Psoas muscle (tissue), 8 donors: Measurements from ENCODE around the gene ACAD8. TPM values are rescaled to one million over a fixed set of nuclear protein-coding genes. Genes with fewer than 3 reads are reported as not detected.

Source experiments
- ATAC-seq, 4 donors: fragments of 200-7000 bp; cut with Tn5 transposase; one replicate each; pipeline ENCODE4 v1.9.1; 2020; ENCODE audit warnings: moderate library complexity in 3 of 4, mild to moderate bottlenecking in 2 of 4
- DNase-seq, 2 donors: peaks; one replicate each; pipeline ENCODE4 v3.0.0-alpha.2; 2020
- H3K27ac ChIP-seq: fragments of 200-600 bp; one replicate; pipeline ENCODE4 v1.8.0; 2022
- H3K27me3 ChIP-seq, 3 donors: fragments of 200-600 bp in 1 of 3; one replicate each; pipeline versions ENCODE4 v1.6.1 to v1.8.0; 2013 to 2022; ENCODE audit warnings: low read length in 2 of 3, mild to moderate bottlenecking in 2 of 3, moderate library complexity in 1 of 3; ENCODE audit not compliant: insufficient read depth in 3 of 3
- H3K36me3 ChIP-seq, 2 donors: fragments of 200-600 bp in 1 of 2; one replicate each; pipeline versions ENCODE4 v1.6.1 to v1.8.0; 2013 to 2022; ENCODE audit warnings: low read depth in 1 of 2, mild to moderate bottlenecking in 1 of 2, moderate library complexity in 1 of 2; ENCODE audit not compliant: insufficient read depth in 1 of 2
- H3K4me1 ChIP-seq: fragments of 200-600 bp; one replicate; pipeline ENCODE4 v1.8.0; 2022
- H3K4me3 ChIP-seq: fragments of 200-600 bp; one replicate; pipeline ENCODE4 v1.8.0; 2022; ENCODE audit warnings: mild to moderate bottlenecking
- H3K9me3 ChIP-seq: fragments of 200-600 bp; one replicate; pipeline ENCODE4 v1.8.0; 2022
- CTCF ChIP-seq: fragments of 200-600 bp; IDR thresholded peaks from one replicate; pipeline ENCODE4 v1.8.0; 2022; ENCODE audit warnings: antibody characterized with exemption
- WGBS, 3 donors: extraction: QIAGEN DNeasy Blood & Tissue Kit; methylation state at CpG; one replicate each; pipeline versions ENCODE4 v1.1.6 to v1.1.7; 2013; 5-methylcytosine and 5-hydroxymethylcytosine counted together
- intact Hi-C, 2 donors: fragments of 100-400 bp; cut with DNase I; formaldehyde crosslinking; loops; one replicate each; pipeline versions ENCODE4 v1.11.0 to v1.14.2; 2022
- polyA plus RNA-seq, 3 donors: library from polyadenylated mRNA; stranded (reverse); fragments of 200-250 nt; gene quantifications; one replicate each; pipeline ENCODE4 v1.2.3, GENCODE V29; 2013
- total RNA-seq, 4 donors: library from RNA; stranded (reverse); fragmentation: NEBNext Ultra II Directional in 2 of 4; extraction: Animal tissue kit (Norgen Biotek cat#: 25700) in 2 of 4; gene quantifications; one replicate each; pipeline versions ENCODE4 v1.2.1 to v1.2.4, GENCODE V29; 2021 to 2023
- donor health status: healthy with polysubstance abuse.
- donor health status: DM: no; HTN: no; CAD: no; lungs with moderate emphysema.
- donor health status: Bipolar disorder and iron deficiency.
- donor health status: healthy.
- donor health status: DM: yes; HTN: yes; CAD: no.
- donor health status: DM: no; HTN: no; CAD: no.
- donor health status: DM: no; HTN: no; CAD: no.
- donor health status: DM: yes; HTN: yes; CAD: no.

Gene ACAD8
- total and polyA plus RNA-seq, 7 donors: 20.4 to 34.6 (median 28.2) TPM

- WGBS, 3 donors: 75 to 84% (median 76%) methylated on average over 20 of the region's 20 CpGs
- intact Hi-C loops: no loop called here
- peaks cover 0 to 4% (median 0%) of the 10 kb centered on the region in 3 donors for H3K27me3 ChIP-seq
- TF ChIP-seq CTCF: no peak
- H3K4me1 ChIP-seq: no peaks in the 10 kb centered on the region
- H3K27ac ChIP-seq: no peak overlapping the region
- no peak overlapping the region for H3K4me3 ChIP-seq
- H3K36me3 ChIP-seq: no peaks in the 10 kb centered on the region
- ATAC-seq (no peak), DNase-seq (no peak)
- no peaks in the 10 kb centered on the region for H3K9me3 ChIP-seq
Measured at GRCh38 chr11:134293119-134294113, 40.0 kb downstream of the ACAD8 start.

GRCh38 chr11:134294664-134295063, 41.3 kb downstream of the ACAD8 start:
- peaks cover 0 to 6% (median 0%) of the 10 kb centered on the region in 3 donors for H3K27me3 ChIP-seq
- 67 to 84% (median 78%) methylated on average over 9 of the region's 9 CpGs for WGBS, 3 donors
- no peaks in the 10 kb centered on the region for H3K9me3 ChIP-seq
- ATAC-seq: no peak
- TF ChIP-seq CTCF: no peak
- no peak overlapping the region for H3K4me3 ChIP-seq
- intact Hi-C loops: no loop called here
- no peak for DNase-seq
- H3K27ac ChIP-seq: no peak overlapping the region
- no peaks in the 10 kb centered on the region for H3K4me1 ChIP-seq
- no peaks in the 10 kb centered on the region for H3K36me3 ChIP-seq

- Histone ChIP-seq H3K4me1 (no peaks in the 10 kb centered on the region), H3K36me3 (no peaks in the 10 kb centered on the region), H3K4me3 (no peak overlapping the region), H3K27me3 (no peaks in the 10 kb centered on the region), H3K9me3 (no peaks in the 10 kb centered on the region), H3K27ac (no peak overlapping the region)
- ATAC-seq (no peak), DNase-seq (no peak)
- intact Hi-C loops: no loop called here
- WGBS, 3 donors: 84 to 87% (median 85%) methylated on average over 12 of the region's 12 CpGs
- no peak for TF ChIP-seq CTCF
Measured at GRCh38 chr11:134312223-134312622, 58.9 kb downstream of the ACAD8 start.

GRCh38 chr11:134312807-134313206, 59.4 kb downstream of the ACAD8 start:
- DNase-seq (no peak), ATAC-seq (no peak)
- H3K4me1 ChIP-seq: no peaks in the 10 kb centered on the region
- peaks cover 6% of the 10 kb centered on the region for H3K9me3 ChIP-seq
- no peaks in the 10 kb centered on the region for H3K36me3 ChIP-seq
- WGBS, 3 donors: 46 to 70% (median 65%) methylated on average over 5 of the region's 5 CpGs
- intact Hi-C loops: no loop called here
- H3K27ac ChIP-seq: no peak overlapping the region
- H3K4me3 ChIP-seq: no peak overlapping the region
- H3K27me3 ChIP-seq: no peaks in the 10 kb centered on the region
- TF ChIP-seq CTCF: no peak
